H54 (cell line): ENCODE measurements around the gene MIAT.
"Not testable (repeated sequence)": the region's sequence is repeated elsewhere in the genome, so short reads cannot be mapped to it uniquely, and the experiment has no call there.

Source experiments
- DNase-seq: peaks from one replicate; pipeline ENCODE4 v3.0.0; 2011; ENCODE audit warnings: low spot score, mixed read lengths; ENCODE audit not compliant: insufficient read length
- FAIRE-seq: peaks from 3 replicates; lab custom pipeline; 2011; peaks lifted over from hg19 to GRCh38; lab: Jason Lieb, UNC
- POLR2A ChIP-seq: IDR thresholded peaks from 2 replicates; pipeline ENCODE4 v1.6.1; 2011; ENCODE audit warnings: low read depth, mild to moderate bottlenecking, low read length

The MIAT gene

GRCh38 chr22:26656891-26657851, at the start of gene MIAT:
Gene MIAT, plus strand, starts transcription at chr22:26657588.
- FAIRE-seq (no peak), DNase-seq (no peak)
- TF ChIP-seq POLR2A, result no peak

DNA sequence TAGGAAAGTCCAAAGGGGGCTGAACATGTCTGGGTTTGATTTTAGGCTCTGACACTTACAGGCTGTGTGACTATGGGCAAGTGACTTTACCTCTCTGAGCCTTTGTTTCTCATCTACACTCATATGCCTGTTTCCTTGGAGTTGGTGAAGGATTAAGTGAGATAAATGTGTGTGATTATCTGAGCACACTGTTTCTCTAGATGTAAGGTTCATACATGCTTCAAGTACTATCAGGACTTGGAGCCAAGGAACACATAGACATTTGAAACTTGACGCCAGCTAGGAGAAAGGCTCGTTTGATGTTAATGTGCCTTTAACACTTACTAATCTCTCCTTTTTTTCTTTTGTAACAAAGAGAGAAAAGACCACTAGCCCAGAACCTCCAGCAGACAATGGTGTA, 49.3 kb upstream of the MIAT start:
- no peak for TF ChIP-seq POLR2A
- FAIRE-seq (no peak), DNase-seq (no peak)

DNA sequence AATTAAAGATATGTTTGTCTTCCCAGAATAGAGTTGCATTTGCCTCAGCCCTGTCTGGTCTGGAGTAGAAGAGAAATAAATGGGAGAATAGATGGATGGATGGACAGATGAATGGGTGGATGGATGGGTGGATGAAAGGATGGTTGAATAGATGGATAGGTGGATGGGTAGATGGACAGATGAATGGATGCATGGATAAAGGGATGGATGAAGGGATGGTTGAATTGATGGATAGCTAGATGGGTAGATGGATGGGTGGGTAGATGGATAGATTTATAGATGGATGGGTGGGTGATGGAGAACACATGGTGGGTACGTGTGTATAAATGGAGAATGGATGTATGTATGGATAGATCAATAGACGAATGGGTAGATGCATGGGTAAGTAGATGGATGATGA, 48.1 kb upstream of the MIAT start:
- no peak for DNase-seq
- no peak for TF ChIP-seq POLR2A
- no peak for FAIRE-seq

- DNase-seq, result peak; percentile 64
- no peak for TF ChIP-seq POLR2A
- FAIRE-seq, result no peak
These were observed 47.1 kb upstream of the MIAT start for GRCh38 chr22:26610072-26610958.

DNA sequence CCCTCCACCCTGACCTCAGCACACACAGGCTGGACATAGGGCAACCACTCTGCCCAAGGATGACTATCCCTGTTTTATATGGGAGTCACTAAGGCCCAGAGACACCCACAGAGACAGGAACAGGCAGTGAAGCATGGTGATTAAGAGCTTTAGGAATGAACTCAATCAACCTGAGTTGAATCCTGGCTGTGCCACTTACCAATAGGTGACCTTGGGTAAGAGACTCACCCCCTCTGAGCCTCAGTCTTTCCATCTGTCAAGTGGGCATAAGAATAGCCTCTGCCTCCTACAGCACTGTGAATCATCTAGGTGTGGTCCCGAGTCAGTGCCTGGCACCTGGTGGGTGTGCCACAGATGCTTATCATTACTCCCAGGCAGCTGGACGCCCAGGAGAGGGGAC, 46.4 kb upstream of the MIAT start:
- DNase-seq (peak; percentile 32), FAIRE-seq (no peak)
- TF ChIP-seq POLR2A, result no peak

DNA sequence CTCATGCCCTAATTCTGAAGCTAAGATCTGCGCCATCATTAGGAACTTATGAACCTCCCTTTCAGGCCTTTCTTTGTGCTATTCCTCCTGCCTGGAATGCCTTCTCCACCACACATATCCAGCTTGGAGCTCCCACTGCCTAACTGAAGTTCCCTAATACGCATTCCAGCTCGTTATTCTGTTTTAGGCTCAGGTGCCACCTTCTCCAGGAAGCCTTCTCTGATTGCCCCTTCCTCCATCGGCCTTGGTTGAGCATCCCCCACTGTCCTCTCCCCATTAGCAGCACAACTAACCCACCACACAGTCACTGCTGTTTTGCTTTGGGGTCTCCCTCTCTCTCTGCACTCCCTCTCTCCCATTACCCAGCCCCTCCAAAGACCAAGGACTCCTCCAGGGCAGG, 44.7 kb upstream of the MIAT start:
- FAIRE-seq (no peak), DNase-seq (no peak)
- no peak for TF ChIP-seq POLR2A

DNA sequence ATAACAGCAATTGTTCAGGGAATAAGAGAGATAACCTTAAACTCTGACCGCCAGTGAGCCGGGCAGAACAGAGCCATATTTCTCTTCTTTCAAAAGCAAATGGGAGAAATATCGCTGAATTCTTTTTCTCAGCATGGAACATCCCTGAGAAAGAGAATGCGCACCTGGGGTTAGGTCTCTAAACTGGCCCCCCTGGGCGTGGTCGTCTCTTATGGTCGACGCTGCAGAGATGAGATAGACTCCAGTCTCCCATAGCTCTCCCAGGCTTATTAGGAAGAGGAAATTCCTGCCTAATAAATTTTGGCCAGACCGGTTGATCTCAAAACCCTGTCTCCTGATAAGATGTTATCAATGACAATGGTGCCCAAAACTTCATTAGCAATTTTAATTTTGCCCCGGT, 43.6 kb upstream of the MIAT start:
- FAIRE-seq, result not testable (repeated sequence)

DNA sequence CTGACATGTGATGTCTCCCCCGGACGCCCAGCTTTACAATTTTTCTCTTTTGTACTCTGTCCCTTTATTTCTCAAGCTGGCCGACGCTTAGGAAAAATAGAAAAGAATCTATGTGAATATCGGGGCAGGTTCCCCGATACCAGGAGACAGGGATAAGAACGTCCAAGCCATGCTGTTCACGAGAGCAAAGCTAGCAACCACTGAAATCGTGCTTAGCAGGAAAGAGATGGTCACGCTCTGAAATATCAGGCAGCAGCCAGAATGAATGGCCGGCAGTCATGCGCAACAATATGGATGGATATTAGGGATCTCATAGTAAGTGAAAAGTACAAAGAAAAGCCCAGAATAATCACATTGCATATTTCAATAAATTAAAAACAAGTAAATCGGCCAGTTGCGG, 43.1 kb upstream of the MIAT start:
- FAIRE-seq, result no peak
- TF ChIP-seq POLR2A, result no peak
- no peak for DNase-seq

More for the DNA sequence above, 43.6 kb upstream of the MIAT start:
- not testable (repeated sequence) for DNase-seq

DNA sequence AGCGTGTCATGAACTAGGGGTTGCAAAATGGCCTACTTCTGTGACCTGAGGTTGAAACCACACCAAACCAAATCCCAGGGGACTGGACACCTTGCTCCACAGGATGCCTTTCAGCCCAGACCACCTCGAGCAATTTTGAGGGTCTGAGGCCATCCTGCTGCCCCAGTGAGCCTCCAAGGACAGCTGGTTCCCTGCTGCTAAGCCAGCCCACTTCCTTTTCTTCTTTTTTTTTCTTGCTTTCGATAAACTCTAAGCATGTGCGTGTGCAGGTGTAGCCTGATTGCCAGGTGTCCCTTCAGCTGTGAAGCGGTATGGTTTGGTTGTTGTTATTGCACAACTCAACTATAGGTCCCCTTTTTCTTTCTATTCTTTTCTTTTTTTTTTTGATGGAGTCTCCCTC, 42.2 kb upstream of the MIAT start:
- TF ChIP-seq POLR2A, result no peak
- DNase-seq (no peak), FAIRE-seq (no peak)

- DNase-seq (no peak), FAIRE-seq (no peak)
- no peak for TF ChIP-seq POLR2A
These were observed 41.5 kb upstream of the MIAT start for GRCh38 chr22:26615830-26616435.

- FAIRE-seq, result no peak
- no peak for DNase-seq
- TF ChIP-seq POLR2A, result no peak
These were observed 40.7 kb upstream of the MIAT start for GRCh38 chr22:26616650-26617049.

DNA sequence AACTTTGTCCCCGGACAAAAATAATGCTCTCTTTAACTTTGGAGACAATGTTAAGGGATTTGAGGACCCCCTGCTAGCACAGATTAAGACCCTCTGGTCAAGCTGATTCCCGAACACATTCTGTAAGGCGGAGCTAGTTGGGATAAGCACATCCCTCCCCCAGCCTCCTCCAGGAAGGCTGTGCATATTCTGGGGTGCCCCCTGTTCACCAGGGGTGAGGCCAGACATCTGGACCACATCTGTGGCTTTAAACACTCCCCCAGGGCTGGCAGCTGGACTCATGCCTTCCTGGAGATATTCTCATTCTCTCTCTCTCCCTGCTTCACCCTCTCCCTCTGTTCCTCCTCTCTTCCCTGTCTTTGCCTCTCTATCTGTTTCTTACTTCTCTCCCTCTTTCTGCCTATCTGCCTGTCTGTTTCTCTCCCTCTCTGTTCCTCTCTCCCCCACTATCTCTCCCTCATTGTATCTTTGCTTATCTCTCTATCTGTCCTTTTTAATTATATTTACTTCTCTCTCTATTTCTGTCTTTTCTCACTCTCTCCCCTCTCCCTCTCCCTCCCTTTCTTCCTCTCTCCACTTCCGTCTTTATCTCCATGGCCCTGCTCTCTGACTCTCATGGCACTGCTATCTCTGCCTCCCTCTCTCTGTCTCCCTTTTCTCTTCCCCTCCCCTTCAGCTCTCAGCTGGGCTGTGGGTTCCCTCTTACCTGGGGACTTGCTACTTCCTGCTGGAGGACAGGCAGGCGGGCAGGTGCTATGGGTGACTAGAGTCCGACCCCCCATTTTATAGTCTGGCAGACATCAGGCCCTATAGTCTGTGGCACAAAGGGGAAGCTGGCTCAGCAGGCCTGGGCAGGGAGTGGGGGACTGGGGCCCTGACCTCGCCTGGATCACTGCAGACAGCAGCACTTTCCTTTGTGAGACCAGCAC, 39.9 kb upstream of the MIAT start, which contains the start of gene CRYBB1:
TSS of gene CRYBB1 (minus strand) at position 757 of the 929 bp plus-strand sequence. CDS start 1,708 bp downstream, outside the sequence.
- no peak for TF ChIP-seq POLR2A
- FAIRE-seq, result no peak
- no peak for DNase-seq

- no peak for DNase-seq
- no peak for FAIRE-seq
- no peak for TF ChIP-seq POLR2A
These were observed 38.9 kb upstream of the MIAT start for GRCh38 chr22:26618455-26618854.
